HEK293 (cell line): ENCODE measurements around the gene HOXA4.

ENCODE experiments used
- EGR2 ChIP-seq: fragments of 450-650 bp; formaldehyde crosslinking; IDR thresholded peaks from 2 replicates; pipeline ENCODE4 v1.5.1; 2016; ENCODE audit warnings: low read depth, missing biosample characterization, missing genetic modification characterization
- GLIS2 ChIP-seq: fragments of 450-650 bp; formaldehyde crosslinking; IDR thresholded peaks from 2 replicates; pipeline ENCODE4 v1.5.1; 2016; ENCODE audit warnings: missing biosample characterization, missing genetic modification characterization
- HIC1 ChIP-seq: fragments of 450-650 bp; formaldehyde crosslinking; IDR thresholded peaks from 2 replicates; pipeline ENCODE4 v1.5.1; 2016; ENCODE audit warnings: missing biosample characterization, missing genetic modification characterization
- KLF10 ChIP-seq: fragments of 450-650 bp; IDR thresholded peaks from 2 replicates; pipeline ENCODE4 v1.5.1; 2018; ENCODE audit warnings: missing biosample characterization, mild to moderate bottlenecking, missing genetic modification characterization
- KLF7 ChIP-seq: fragments of 450-650 bp; formaldehyde crosslinking; IDR thresholded peaks from 2 replicates; pipeline ENCODE4 v1.5.1; 2016; ENCODE audit warnings: missing biosample characterization, missing genetic modification characterization, borderline replicate concordance
- MZF1 ChIP-seq: fragments of 450-650 bp; formaldehyde crosslinking; IDR thresholded peaks from 2 replicates; pipeline ENCODE4 v1.5.1; 2017; ENCODE audit warnings: missing biosample characterization, missing genetic modification characterization, borderline replicate concordance
- OSR2 ChIP-seq: fragments of 450-650 bp; formaldehyde crosslinking; IDR thresholded peaks from 2 replicates; pipeline ENCODE4 v1.5.1; 2016; ENCODE audit warnings: missing biosample characterization, missing genetic modification characterization
- PATZ1 ChIP-seq: fragments of 450-650 bp; formaldehyde crosslinking; IDR thresholded peaks from 2 replicates; pipeline ENCODE4 v1.5.1; 2016; ENCODE audit warnings: missing biosample characterization, missing genetic modification characterization
- PRDM4 ChIP-seq: fragments of 450-650 bp; formaldehyde crosslinking; IDR thresholded peaks from 2 replicates; pipeline ENCODE4 v1.5.1; 2017; ENCODE audit warnings: missing biosample characterization, missing genetic modification characterization
- SP7 ChIP-seq: fragments of 450-650 bp; formaldehyde crosslinking; IDR thresholded peaks from 2 replicates; pipeline ENCODE4 v1.5.1; 2016; ENCODE audit warnings: missing biosample characterization, missing genetic modification characterization
- TSHZ1 ChIP-seq: fragments of 450-650 bp; formaldehyde crosslinking; IDR thresholded peaks from 2 replicates; pipeline ENCODE4 v1.5.1; 2016; ENCODE audit warnings: missing biosample characterization, missing genetic modification characterization, borderline replicate concordance
- WT1 ChIP-seq: fragments of 450-650 bp; formaldehyde crosslinking; IDR thresholded peaks from 2 replicates; pipeline ENCODE4 v1.5.1; 2016; ENCODE audit warnings: missing biosample characterization, missing genetic modification characterization
- ZBTB10 ChIP-seq: fragments of 450-650 bp; formaldehyde crosslinking; IDR thresholded peaks from 2 replicates; pipeline ENCODE4 v1.5.1; 2016; ENCODE audit warnings: missing biosample characterization, missing genetic modification characterization
- ZBTB17 ChIP-seq: fragments of 450-650 bp; formaldehyde crosslinking; IDR thresholded peaks from 2 replicates; pipeline ENCODE4 v1.5.1; 2016; ENCODE audit warnings: missing biosample characterization, missing genetic modification characterization
- ZBTB20 ChIP-seq: fragments of 450-650 bp; formaldehyde crosslinking; IDR thresholded peaks from 2 replicates; pipeline ENCODE4 v1.5.1; 2016; ENCODE audit warnings: missing biosample characterization, missing genetic modification characterization
- ZEB2 ChIP-seq: fragments of 450-650 bp; formaldehyde crosslinking; IDR thresholded peaks from 2 replicates; pipeline ENCODE4 v1.5.1; 2016; ENCODE audit warnings: missing biosample characterization, missing genetic modification characterization
- ZFP37 ChIP-seq: fragments of 450-650 bp; formaldehyde crosslinking; IDR thresholded peaks from 2 replicates; pipeline ENCODE4 v1.5.1; 2016; ENCODE audit warnings: missing biosample characterization, missing genetic modification characterization
- ZFP69B ChIP-seq: fragments of 450-650 bp; formaldehyde crosslinking; IDR thresholded peaks from 2 replicates; pipeline ENCODE4 v1.5.1; 2016; ENCODE audit warnings: missing biosample characterization, missing genetic modification characterization
- ZNF112 ChIP-seq: fragments of 450-650 bp; formaldehyde crosslinking; IDR thresholded peaks from 2 replicates; pipeline ENCODE4 v1.5.0; 2017; ENCODE audit warnings: missing biosample characterization, missing genetic modification characterization
- ZNF274 ChIP-seq, 2 experiments: fragments of 200-500 bp in 1 of 2; fragments of 450-650 bp in 1 of 2; sonication (Bioruptor generic) in 1 of 2; formaldehyde crosslinking in 1 of 2; IDR thresholded peaks; 2 replicates each; pipeline versions ENCODE4 v1.5.1 to v1.6.1; 2014 to 2016; ENCODE audit warnings: borderline replicate concordance in 1 of 2, inconsistent platforms in 1 of 2, low read length in 1 of 2, missing biosample characterization in 1 of 2, missing genetic modification characterization in 1 of 2
- ZNF341 ChIP-seq: fragments of 450-650 bp; formaldehyde crosslinking; IDR thresholded peaks from 2 replicates; pipeline ENCODE4; 2016; ENCODE audit warnings: low read depth, missing biosample characterization, missing genetic modification characterization
- ZNF560 ChIP-seq: fragments of 450-650 bp; formaldehyde crosslinking; IDR thresholded peaks from 2 replicates; pipeline ENCODE4 v1.5.1; 2017; ENCODE audit warnings: missing biosample characterization, missing genetic modification characterization, borderline replicate concordance
- ZNF571 ChIP-seq: fragments of 450-650 bp; formaldehyde crosslinking; IDR thresholded peaks from 2 replicates; pipeline ENCODE4 v1.5.0; 2017; ENCODE audit warnings: missing biosample characterization, missing genetic modification characterization
- ZNF600 ChIP-seq: fragments of 450-650 bp; formaldehyde crosslinking; IDR thresholded peaks from 2 replicates; pipeline ENCODE4 v1.5.1; 2016; ENCODE audit warnings: missing biosample characterization, missing genetic modification characterization
- ZNF624 ChIP-seq: fragments of 450-650 bp; formaldehyde crosslinking; IDR thresholded peaks from 2 replicates; pipeline ENCODE4 v1.5.1; 2017; ENCODE audit warnings: missing biosample characterization, missing genetic modification characterization
- ZNF768 ChIP-seq: fragments of 450-650 bp; formaldehyde crosslinking; IDR thresholded peaks from 2 replicates; pipeline ENCODE4 v1.5.1; 2018; ENCODE audit warnings: missing biosample characterization, mild to moderate bottlenecking, missing genetic modification characterization
- ZSCAN30 ChIP-seq: fragments of 450-650 bp; IDR thresholded peaks from 2 replicates; pipeline ENCODE4 v1.5.1; 2018; ENCODE audit warnings: missing biosample characterization, mild to moderate bottlenecking, missing genetic modification characterization, moderate library complexity

The HOXA4 gene

GRCh38 chr7:27155816-27156507 is 25.4 kb upstream of the HOXA4 start (continued):
- no peak for TF ChIP-seq PATZ1 (tag by site-specific recombination)
- TF ChIP-seq KLF7 (tag by site-specific recombination): no peak
- TF ChIP-seq ZNF560: no peak
- no peak for TF ChIP-seq KLF10
- peak; percentile 53; the same call in 1 of the 2 replicates for TF ChIP-seq PRDM4
- no peak for TF ChIP-seq ZBTB10 (tag by site-specific recombination)
- peak; percentile 51 for TF ChIP-seq ZFP37 (tag by site-specific recombination)
- peak; percentile 76 for TF ChIP-seq OSR2 (tag by site-specific recombination)
- no peak for TF ChIP-seq GLIS2
- TF ChIP-seq HIC1 (tag by site-specific recombination): 0 out of 2 replicates have a peak, but pooled peaks have one; percentile 41
- TF ChIP-seq ZSCAN30 (tag by site-specific recombination): peak; percentile 35; the same call in 1 of the 2 replicates
- no peak for TF ChIP-seq TSHZ1 (tag by site-specific recombination)
- peak; percentile 51; the same call in 1 of the 2 replicates for TF ChIP-seq WT1 (tag by site-specific recombination)
- no peak for TF ChIP-seq MZF1 (tag by site-specific recombination)
- TF ChIP-seq EGR2 (tag by site-specific recombination): no peak
- TF ChIP-seq SP7 (tag by site-specific recombination): peak; percentile 23; the same call in 1 of the 2 replicates
- no peak for TF ChIP-seq ZEB2 (tag by site-specific recombination)
- TF ChIP-seq ZBTB20 (tag by site-specific recombination): peak; percentile 74
- TF ChIP-seq ZNF624: no peak
- peak; percentile 63 for TF ChIP-seq ZBTB17 (tag by site-specific recombination)
- no peak for TF ChIP-seq ZNF571 (tag by site-specific recombination)
- peak; percentile 94 for TF ChIP-seq ZNF341 (tag by site-specific recombination)
- TF ChIP-seq ZNF600 (tag by site-specific recombination): no peak
- TF ChIP-seq ZNF112 (tag by site-specific recombination): no peak
- no peak for TF ChIP-seq ZNF274 (IDR thresholded peaks at IDR 0.05; ENCODE audit: low read length)
- no peak for TF ChIP-seq ZNF274 (tag by site-specific recombination; IDR thresholded peaks at IDR 0.05; ENCODE audit: borderline replicate concordance)
- no peak for TF ChIP-seq ZFP69B (tag by site-specific recombination)
- no peak for TF ChIP-seq ZNF768 (tag by site-specific recombination)
